Stimulated activated CD4-positive, alpha-beta T cell treated with anti-CD3 and anti-CD28 coated beads, Interleukin-4, amount 100 ng/mL, for 1 hour (primary cell): ENCODE results near the gene SLC9A2.

Experiments
- DNase-seq: peaks from one replicate; pipeline ENCODE4 v3.0.0-alpha.2; 2020

Gene SLC9A2

DNA sequence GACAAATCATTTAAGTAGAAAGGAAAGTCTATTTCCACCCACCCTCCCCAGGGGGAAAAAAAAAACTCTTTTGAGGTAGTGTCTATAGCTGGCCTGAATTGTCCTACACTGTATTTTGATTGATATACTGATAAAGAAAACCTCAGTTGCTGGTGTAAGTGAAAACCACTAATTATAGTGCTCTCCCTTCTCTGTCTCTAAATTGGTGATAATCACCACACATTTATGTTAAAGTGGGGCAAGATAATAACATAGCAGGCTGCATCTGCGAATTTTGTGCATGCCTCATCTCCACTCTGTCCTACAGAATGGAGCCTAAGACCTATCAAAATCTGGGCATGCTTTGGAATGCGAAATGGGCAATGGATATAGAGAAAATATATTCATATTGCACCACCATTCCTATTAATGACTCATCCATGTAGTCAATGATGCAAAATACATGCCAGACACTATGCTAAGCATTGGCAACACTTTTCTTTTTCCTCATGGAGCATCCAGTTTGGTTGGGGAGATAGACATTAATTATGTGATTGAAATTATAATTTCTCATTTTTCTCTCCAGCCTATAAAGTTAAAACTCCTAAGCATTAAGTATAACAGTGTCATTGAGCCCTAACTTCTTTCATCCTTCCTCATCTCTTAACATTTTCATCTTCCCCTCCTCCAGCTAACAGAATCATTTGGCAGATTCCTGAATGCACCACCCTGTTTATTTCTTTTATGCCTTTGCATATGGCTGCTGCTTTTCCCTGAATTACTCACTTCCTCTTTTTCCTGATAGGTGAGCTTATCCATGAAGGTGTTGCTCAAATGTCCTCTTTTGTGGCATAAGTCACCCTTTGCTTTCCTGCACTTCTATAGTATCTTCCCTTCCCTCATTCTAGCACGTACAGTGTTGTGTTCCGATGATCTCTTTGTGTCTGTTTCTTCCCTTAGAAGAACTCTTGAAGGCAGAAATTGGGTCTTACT, 58.2 kb downstream of the SLC9A2 start:
- DNase-seq = no peak

DNA sequence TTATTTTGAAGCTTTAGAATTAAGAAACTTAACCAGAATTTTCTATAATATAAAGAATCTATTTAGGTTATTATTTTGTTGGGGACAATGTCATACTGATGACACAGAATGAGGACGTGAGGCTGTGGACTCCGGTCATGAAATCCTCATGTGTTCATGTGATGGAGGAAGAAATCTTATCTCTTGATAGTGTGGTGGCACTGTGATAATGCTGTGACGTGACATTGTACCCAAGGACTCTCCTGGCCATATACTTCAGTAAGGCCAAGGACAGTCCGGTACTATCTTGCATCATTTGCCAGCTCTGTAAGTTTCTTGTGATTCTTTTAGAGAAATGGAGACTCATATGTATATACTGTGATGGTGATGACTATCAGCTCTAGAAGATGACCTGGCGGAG, 59.1 kb downstream of the SLC9A2 start:
- no peak for DNase-seq

DNA sequence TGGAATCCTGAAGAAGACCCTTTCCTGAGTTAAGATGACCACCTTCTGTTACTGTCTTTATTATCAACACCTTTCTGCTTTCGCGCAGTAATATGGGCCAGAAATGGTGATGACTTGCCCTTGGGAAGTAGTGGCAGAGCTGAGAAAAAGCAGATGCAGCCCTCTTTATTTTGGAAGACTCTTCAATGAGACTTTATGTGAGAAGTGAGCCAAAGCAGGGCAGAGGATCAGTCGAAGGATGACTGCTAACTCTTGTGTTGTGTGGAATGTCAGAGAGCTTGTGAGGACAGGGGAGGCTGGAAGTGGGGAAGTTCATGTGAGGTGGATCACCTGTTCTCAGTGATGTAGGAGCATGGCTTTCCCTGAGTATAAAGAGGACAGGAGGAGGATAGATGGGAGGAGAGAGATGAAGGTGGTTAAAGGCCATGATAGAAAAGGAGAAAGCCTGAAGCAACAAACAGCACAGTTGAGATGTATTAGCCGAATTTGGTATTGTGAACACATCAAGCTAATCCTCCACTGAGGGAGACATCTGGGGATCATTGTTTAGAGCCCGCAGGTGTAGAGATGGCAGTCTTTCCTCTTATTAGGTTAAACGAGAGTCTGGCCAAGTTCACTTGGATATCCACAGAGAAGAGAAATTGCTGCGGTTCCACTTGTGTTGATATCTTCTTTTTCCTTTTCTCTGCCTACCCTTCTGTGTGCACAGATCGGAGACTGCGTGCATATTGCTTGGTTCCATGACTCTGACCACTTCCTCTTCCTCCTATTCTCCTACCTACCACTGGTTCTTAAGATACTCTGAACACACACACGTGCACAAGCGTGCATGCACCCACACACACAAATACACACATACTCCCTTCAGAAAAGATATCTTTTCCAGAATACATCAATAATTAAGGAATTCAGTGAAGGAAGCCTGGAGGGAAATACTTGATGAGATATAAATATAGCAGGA, 67.4 kb downstream of the SLC9A2 start:
- DNase-seq = no peak

DNA sequence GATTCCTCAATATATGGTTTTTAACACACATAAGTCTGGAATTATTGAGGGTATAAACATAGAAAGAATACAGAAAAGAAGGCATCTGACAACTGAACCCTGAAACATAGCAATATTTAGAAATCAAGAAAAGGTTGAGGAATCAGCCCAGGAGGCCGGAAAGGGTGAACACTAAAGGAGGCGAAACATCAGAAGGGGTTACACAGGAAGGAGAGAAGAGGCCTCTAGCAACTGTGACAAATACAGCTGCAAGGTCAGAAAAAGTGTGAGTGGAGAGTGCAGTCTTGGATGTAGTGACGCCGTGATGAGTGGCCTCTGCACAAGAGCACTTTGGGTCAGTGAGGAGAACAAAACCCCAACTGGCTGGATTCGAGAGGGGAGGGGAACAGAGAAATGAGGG, 70.7 kb downstream of the SLC9A2 start:
- DNase-seq = no peak

DNA sequence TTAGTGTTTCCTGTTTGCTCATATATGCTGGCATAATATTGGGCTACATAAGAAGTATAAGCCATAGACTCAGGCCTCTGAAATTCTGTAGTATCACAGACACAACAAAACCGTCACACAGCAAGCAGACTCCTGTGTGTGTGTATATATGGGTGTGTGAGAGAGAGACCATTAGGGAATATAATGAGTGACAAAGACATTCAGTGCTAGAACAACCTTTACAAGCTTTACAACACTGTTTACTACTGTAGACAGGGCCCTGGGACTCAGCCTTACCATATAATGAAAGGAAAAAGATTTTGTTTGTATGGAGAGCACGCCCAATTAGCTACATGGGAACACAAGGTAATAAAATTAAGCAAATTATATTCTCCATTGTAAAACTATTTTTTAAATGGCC, 77.1 kb downstream of the SLC9A2 start:
- DNase-seq = no peak

DNA sequence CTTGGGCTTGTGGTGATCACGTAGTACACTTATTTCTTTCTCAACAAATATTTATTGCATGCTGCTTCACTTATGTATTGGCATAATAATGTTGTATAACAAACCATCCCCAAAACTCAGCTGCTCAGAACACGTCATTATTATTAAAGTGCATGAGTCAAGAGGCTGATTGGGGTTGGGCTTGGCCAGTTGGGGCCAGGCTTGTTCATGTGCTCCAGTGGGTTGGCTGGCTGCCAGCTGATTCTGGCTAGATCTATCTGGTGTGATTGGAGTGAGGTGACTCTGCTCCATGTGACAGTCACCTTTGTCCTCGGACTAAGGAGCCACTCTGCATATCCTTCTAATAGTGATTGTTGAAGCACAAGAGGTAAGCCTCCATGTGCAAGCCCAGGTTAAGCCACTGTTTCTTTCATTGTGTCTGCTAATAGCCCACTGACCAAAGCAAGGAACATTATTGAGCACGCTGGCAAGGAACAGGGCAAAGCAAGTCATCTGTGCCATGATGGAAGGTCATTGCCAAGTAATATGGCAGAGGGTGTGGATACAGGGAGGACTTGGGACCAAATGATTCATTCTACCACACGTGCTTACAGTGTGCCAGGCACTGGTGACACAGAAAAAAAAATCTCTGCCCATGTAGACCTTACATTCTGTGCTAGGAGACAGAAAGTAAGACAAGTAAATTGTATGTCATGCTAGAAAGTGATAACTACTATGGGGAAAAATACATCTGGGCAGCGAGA, 79.2 kb downstream of the SLC9A2 start:
- no peak for DNase-seq

DNA sequence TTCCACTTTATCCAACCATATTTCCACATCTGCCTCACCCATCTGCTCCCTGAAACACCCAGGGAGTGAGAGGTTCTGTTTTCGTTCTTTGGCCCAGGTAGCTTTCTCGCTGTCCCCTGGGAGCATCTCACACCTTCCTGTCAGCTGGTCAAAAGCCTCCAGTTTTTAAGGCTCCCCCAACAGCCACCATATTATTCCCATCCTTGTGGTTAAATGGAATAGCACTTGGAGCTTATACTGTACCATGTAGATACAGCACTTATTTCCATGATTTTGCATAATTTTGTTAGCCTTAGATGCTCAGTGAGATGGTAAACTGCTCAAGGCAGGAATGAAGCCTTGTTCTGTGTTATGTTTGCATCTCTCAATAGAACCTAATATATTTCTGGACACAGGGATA, 84.0 kb downstream of the SLC9A2 start:
- DNase-seq = no peak

DNA sequence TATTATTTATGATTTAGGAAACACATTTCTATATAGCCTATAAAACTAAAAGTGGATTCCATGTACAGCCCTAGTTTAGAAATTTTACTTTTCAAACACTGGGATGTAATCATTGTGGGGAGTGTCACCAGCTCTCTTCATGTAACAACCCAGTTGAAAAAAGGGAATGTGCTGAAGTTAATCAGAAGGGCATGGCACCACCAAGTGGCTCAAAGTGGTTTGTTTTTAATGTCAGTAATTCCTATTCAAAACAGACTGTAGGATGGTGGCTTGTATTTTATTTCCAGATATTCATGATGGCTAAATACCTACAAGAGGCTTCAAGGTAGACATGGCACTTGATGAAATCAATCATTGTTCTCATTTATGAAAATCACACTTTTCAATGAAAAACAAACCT, 84.4 kb downstream of the SLC9A2 start:
- no peak for DNase-seq

DNA sequence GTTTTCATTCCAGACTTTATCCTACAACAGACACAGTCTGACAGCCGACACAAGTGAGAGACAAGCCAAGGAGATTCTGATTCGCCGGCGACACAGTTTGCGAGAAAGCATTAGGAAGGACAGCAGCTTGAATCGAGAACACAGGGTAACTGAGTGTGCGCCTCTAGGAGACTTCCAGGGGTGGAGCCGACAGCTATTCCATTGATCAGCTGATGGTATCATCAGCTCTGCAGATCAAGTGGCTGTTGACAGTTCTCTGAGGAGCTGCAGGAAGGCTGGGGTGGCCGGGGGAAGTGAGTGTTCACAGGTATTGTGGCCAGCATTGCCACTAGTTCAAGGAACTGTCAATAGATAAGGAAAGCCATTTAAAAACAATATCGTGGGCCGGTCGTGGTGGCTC, 85.2 kb downstream of the SLC9A2 start:
- DNase-seq = no peak

DNA sequence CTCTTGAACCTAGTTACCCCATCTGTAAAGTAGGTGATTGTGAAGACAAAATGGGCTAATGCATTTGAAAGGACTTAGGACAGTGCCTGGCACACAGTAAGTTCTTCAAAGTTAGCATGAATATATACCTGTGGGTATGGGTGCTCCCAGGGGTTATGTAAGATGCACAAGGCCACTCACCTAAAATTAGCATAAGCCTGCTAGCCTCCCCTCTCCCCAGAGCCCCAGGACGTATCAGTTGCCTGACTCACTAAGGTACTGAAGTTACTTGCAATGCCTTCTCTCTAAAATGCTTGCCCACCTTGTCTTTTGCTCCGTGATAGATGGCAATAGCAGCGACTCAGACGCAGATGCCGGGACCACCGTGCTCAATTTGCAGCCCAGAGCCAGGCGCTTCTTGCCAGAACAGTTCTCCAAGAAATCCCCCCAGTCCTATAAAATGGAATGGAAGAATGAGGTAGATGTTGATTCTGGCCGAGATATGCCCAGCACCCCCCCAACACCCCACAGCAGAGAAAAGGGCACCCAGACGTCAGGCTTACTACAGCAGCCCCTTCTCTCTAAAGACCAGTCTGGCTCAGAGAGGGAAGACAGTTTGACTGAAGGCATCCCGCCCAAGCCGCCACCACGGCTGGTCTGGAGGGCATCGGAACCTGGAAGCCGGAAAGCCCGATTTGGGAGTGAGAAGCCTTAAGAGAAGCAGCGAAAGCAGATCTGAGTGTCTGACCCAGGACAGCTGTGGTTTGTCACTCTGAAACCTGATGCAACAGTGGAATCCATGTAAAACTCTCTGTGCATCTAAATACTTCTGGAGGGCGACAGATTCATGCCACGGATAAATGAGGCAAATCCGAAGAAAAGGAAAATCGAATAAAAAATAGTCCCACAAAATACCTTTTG, 88.7 kb downstream of the SLC9A2 start:
- no peak for DNase-seq

DNA sequence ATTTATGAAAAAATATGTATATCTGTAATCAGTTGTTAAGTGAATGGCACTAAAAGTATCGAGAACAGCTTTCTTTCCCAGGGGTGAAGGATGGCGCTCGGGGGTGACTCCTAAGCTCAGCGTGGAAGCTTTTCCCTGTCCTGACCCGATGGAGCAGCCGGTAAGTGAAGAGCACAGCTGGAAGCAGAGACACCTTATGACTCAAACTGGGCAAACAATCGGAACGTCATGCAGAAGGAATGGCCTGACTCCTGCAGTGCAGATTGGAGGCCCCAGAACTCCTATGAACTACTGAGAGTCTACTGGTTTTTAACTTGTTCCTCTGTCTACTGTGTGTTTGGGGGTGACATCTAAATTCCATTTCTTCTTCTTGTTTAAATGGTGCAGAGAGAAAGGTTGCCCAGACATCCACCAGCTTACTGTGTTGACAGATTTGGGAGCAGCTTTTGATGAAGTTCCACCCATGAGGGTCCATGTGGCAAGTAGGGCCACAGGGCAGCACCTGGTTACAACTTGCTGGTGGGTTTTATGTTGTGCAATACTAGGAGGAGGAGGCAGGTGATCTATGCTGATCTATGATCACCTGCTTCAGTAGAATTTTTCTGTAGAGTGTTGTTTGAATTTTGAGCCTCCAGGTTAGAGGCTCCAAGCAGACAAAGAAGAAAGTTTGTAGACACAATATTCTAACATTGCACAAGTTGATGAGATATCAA, 89.7 kb downstream of the SLC9A2 start:
- DNase-seq = no peak

DNA sequence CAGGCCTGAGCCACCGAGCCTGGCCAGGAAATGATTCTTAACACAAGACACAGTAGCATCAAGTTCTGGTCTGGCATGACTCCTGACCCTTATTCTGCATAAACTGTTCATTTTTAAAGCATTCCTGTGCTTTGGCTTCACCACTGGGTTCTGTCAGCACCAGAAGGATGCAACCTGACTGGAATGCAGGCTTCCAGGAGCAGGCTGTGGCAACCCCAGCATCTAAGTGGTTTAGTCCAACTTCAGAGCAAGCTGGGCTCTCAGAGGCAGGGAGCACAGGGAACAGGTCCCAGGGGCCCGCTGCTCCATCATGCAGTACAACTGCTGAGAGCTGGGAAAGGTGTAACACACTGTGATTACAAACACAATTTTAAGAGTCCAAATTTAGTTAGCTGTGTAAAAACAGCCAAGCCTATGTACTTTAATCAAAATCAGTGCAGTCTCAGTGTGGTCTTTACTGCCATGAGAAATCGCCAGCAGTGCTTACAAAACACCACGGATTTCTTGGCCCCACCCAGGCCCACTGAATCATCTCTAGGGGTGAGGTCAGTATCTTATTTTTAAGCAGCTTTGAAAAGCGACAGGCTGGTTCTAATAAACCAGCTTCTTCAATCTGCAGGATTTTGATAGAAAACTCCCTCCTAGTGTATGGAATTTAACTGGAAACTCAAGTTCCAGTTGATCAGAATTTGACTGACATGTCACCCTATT, 98.1 kb downstream of the SLC9A2 start:
- DNase-seq = no peak

DNA sequence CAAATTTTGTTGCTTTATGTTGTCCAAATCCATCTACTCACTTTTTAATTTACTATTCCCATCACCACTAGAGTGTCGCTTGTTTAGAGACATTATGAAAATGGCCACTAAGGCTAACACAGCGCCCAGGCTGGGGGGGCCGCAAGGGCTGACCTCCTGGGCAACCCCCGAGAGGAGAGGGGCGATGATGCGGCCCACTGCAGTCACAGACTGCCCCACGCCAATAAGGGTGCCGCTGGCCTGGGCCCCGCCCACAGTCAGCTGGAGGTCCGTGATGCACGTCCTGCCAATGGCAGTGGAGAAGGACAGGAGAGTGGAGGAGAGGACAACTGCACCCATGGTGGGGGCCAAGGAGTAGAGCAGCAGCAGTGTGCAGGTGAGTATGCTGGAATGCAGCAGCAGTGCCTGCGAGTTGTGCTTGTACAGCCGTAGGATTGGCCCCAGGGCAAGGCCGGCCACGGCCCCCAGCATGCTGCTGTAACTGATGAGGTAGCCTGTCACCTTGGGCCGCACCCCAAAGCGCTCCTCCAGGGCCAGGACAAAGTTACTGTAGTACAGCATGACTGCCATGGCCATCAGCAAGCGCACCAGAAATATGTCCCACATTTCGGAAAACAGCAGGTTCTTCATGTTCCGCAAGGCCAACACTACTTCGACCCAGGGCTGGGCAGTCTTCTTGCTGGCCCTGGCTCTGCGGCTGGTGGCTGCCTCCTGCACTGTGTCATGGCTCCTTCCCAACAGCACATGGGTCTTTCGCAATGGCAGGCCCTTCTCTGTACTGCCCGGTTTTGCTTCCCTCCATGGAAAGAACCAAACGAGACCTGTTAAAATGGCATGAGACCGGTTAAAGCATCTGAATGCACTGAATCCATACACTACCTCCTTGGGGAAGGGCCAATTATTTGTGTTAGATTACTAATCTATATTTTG, 99.3 kb downstream of the SLC9A2 start:
- no peak for DNase-seq

DNA sequence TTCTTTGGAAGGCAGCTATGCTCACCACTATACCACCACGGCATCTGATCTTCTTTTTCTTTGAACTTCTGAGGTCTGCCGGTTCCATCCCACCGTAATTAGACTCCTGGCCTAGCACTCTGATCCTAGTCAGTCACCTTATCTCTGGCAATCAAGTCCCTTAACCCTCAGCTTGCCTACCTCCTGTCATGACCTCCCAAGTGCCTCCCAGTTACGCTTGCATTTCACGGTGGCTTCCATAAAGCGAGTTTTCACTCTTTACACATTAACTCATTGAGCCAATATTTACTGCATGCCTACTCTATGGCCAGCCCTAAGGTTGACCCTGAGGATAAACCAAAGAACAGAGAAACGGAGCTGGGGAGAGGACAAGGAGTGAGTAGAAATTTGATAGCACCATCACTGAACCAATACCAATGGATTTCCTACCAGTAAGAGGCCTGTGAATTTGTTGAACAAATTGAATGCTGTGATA, 104.7 kb downstream of the SLC9A2 start:
- no peak for DNase-seq

DNA sequence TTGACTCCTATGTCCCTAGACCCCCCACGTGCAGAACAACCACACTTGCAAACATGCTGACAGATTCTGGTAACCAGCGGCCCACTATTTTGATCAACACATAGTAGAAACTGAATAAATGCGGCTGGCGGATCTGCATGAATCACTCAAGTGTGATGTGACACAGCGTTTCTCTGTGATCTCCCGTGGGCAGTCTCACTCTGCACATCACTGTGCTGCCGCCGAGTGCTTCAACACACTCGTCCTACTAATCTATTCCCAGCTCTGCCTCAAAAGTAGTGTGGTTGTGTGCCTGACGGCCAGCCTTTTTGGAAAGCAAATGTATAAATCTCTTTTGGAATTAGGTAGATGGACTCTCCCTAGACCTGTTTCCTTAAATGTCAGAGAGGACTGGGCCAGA, 105.2 kb downstream of the SLC9A2 start:
- DNase-seq = no peak

DNA sequence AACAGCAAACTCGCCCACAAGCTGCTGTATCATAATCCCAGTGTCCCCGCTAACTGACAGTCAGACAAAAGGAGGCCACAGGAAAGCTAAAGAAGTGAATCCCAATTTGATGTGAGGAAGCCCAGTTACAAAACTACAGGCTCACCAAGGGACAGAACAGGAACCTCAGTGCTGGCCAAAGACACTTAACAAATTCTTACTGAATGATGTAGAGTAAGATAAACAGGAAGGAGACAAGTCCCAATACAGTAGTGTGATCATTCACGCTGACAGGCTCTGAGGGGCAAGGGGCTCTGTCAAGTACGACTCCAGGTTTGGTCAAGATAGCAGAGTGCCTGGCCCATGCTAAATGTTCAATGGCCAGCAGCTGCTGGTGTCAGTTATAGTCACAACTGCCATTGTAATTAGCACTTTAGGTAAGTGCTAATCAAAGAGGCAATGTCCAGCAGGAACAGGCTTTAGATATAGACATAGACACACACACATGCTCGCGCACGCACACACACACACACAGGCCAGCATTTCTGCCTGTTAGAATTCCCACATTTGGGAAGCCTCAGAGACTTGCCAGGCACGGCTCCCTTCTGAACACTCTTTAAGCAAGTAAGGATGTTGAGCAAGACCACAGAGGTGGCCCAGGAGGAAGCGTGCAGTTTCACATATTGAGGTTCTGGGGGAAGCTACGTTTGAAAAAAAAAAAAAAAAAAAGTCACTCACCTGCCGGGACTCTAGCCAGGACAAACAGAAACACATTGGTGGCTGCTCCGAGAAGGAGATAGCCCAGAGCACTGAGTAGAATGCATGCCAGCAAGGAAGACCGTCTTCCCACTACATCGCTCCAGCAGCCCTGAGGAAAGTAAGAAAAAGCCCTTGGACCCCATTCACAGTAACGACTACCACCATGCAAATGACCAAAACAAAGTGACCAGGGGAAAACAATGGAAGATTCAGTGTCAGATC, 107.1 kb downstream of the SLC9A2 start:
- DNase-seq = no peak

DNA sequence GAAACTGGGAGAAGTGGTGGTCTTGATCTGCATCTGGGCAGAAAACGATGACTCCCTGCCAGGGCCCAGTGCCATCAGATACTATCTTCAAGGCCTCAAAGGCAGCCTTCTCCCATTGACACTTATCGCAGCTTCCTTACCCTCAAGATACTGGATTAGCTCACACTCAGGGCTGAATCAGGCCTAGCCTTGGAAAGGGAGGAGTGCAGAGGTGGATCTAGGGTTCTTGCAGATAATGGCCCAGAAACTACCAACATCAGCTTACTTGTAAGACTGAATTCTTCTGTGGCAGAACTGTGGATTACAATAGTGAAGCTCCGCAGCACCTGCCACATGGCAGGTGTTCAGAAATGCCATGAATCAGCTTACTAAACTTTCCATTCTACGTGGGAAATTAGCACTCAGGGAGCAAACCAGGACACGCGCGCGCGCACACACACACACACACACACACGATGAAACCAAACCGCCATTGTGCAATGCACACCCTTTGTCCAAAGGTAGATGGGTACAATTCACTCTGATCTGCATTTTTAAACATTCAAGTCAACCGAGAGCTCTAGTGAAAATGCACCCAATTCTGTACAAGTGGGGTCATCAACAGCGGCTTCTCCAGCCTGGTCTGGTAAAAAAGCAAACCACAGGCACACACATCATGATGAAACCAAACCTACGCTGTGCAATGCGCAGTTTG, 116.2 kb downstream of the SLC9A2 start:
- no peak for DNase-seq

DNA sequence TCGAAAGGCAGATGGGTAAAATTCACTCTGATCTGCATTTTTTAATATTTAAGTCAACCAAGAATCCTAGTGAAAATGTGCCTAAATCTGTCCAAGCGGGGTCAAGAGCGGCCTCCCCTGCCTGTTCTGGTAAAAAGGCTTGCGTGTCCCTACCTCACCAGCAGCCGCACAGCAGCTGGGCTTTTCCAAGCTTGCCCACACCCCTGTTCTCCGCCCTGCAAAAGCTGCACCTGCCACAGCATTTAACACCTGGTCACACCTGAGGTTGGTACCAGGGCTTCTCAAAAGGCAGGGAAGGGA, 116.7 kb downstream of the SLC9A2 start:
- DNase-seq = no peak
